Epidermal melanocyte (primary cell): Measurements from ENCODE around the gene SORL1.

Experiments used
- DNase-seq: peaks from one replicate; pipeline ENCODE4 v3.0.0; 2011; ENCODE audit warnings: low spot score; ENCODE audit not compliant: insufficient read length

The SORL1 gene

DNA sequence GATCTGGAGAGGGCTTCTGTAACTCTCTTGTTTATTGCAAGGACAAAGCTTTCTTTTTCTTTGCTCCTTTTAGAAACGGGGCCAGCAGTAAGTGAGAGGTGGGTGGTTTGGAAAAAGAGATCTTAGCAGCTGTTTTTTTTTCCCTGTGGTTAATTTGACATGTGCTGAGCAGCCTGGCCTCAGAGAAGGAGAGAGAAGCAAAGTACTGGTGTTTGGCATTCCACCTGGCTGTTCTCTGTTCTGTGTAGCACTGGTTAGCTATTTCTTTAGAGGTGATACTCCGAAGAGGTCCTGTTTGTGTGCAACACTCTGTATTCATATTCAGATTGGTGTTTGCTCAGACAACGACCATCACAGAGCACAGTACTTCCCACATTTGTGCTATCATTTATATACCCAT lies 81.5 kb downstream of the SORL1 start:
- DNase-seq: no peak

DNA sequence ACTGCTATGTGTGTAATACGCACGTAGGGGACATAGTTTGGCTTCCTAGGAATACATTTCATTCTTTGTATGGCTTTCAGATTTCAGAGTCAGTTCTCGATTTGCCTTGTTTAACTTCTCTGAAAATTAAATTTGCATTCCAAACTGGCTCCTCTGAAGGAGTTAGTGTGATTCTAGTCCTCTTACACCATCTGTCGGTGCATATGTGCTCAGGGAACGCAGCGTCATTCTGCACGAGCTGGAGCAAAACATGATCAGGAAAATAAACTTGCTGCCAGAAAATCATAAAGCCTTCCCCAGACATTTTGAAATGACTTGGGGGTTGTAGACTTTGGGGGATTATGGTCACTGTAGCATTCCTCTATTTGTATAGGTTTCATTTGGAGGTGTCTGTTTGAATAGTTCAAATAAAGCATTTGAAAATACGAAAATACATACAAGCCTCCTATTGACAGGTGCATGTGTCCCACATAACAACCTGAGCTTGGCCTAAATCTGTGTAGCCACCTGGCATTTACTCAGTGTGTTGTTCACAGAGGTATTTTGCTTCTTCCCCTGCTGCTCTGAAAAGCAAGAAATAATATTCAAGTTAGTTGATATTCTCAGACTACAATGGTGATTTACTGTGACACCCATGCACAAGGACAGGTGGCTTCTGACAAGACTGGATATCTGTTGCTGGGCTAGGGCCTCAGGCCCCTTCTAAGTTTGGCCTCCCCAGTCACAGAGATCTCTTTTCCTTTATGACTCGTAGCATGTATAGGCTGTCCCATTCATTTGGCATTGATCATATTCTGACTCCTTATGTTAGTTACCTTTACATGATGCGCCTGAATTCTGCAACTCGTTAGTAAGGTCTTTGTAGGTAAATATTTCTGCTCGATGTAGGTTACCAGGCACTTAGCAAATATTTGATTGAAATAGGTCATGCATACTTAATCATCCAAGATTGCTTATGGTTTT lies 82.3 kb downstream of the SORL1 start:
- no peak for DNase-seq

DNA sequence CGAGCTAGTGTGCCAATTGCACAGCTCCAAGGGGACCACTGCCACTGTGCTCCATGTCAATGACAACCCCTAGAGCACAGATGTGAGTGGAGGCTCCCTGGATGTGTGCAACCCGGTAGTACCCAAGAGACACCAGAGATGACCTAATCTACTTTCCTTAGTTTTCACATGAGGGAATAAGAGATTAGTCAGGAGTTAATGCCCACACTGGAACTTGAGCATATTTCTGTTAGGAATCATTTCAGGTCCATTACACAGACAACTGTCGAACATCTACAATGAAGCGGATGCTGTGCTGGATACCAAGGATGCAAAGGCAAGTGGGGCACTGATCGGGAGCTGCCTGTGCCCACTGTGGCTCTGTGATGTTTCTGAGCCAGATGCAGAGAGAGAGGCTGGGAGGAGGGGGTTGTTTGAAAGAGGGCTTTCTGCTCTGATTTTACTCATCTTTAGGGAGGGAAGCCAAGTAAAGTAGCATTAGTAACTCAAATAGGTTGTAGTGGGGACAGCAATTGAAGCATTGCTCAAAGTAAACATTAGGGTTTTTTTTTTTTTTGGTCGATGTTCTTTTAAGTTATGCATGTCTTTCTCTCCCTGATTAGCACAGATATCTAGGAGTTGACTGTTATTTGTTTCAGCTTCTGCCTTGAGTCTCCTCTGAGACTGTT lies 83.1 kb downstream of the SORL1 start:
- DNase-seq: no peak

DNA sequence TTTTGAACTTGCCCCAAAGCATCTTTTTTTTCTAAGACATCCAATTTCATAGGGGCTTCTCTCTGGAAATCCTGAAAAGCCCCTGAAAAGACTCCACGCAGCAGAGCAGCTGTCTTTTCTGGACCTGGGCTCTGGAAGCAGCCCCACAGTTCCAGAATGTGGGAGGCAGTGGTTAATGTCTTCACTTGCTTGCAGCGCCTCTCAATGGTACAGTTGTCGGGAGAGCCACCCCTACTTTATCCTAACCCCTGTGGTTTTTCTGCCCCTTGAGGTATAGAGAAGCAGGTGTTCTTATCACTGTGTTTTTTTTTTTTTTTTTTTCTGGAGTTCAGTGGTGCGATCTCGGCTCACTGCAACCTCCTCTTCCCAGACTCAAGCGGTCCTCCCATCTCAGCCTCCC lies 84.0 kb downstream of the SORL1 start:
- DNase-seq: no peak

DNA sequence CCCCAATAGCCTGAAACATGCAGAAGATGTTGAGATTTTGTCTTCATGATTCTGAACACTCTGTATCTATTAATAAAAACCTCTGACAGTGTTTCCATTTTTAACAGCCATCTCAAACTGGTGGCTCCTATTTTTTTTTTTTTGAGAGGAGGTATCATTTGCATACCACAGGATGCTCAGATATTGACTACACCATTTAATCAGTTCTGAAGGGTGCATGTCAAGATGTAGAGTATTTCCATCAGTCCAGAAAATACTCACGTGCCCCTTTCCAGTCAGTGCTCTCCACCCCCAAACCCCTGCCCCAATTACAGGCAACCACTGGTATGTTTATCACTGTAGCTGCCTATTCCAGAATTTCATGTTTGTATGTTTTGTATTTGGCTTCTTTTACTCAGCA lies 85.9 kb downstream of the SORL1 start:
- no peak for DNase-seq

DNA sequence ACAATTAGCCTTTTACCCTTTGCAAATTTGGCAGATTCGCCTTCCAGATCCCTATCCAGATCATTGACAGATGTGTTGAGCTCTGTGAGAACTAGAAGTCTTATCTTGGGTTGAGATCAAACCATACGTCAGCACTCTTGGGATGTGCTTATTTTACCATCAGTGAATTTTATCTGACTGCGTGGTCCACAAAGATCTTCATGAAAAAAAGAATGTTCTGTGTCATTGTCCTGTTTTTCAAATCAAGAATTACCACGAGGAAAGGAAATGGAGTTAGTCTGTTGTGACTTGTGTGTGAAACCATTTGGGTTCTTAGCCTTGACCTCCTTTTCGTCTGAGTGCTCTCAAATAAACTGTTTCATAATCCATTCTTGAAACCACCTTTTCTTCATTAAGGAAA lies 86.9 kb downstream of the SORL1 start:
- DNase-seq: no peak

DNA sequence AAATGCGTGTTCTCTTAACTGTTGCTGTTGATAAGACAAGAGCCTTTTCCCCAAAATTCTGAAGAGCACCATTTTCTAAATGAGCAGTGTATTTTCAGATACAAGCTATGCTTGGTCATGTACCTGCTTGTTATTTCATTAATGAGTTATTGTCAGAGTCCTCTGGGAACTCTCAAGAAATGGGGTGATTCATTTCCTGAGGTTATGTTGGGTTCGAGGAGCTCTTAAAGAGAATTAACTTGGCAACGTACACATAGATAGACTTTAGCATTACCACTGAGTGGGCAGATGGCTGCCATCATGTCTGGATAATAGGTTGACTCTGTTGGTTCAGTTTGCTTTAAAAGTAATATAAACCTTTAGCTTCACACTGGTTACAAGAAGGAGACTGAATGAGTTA lies 88.5 kb downstream of the SORL1 start:
- no peak for DNase-seq

DNA sequence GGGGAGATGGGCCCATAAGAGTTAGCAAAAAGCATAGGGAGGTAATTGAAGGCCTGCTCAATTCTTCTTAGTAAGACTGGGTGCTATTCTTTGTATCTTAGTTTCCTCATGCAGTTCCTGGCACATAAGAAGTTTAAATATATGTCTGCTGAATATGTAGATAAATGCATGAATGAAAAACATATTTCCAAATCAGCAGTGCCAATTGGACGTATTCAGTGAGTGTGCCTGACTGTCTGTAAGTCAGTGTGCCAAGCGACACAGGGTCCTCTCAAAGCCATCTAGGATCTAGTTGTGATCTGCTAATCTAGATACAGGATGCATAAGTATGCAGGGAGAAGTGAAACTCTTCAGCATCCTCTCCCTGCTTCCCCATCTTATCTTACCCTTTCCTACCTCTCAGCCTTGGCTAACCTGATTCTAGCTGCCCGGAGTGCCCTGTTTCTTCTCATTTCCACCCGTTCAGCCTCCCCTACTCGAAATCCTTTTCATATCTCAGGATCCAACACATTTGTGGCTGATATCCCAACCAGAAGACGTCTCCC lies 91.8 kb downstream of the SORL1 start:
- no peak for DNase-seq

DNA sequence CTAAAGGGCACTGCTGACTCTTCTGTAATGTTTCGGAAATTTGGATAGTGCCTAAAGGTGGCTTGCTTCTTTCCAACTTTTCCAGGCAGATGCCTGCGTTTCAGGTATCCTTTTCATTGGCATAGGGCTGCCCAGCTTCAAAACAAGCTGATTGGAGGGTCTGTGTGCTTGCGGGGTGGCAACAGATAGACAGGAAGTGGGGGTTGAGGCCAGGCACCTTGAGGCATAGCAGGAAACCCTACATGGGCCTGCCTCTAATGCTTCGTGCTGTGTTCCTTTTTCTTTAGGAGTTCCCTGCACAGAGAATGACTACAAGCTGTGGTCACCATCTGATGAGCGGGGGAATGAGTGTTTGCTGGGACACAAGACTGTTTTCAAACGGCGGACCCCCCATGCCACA lies 92.8 kb downstream of the SORL1 start:
- DNase-seq: no peak

DNA sequence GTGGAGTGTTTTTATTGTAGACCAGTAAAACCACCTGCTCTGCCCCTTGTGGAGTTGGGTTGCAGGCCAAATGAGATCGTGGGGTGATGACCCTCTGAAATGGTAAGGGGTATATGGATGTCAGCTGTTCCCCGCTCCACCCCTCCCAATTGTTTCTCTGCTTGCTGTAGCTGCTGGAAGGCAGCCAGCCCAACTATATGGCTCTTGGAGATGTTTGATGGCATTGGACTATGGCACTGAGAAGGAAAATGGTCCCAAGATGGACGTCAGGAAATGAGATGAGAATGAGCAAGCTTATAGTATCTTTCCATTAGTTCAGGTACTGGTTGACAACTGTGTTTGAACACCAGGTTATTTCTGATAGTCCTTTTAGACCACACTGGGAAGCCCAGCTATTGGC lies 95.5 kb downstream of the SORL1 start:
- DNase-seq: no peak

DNA sequence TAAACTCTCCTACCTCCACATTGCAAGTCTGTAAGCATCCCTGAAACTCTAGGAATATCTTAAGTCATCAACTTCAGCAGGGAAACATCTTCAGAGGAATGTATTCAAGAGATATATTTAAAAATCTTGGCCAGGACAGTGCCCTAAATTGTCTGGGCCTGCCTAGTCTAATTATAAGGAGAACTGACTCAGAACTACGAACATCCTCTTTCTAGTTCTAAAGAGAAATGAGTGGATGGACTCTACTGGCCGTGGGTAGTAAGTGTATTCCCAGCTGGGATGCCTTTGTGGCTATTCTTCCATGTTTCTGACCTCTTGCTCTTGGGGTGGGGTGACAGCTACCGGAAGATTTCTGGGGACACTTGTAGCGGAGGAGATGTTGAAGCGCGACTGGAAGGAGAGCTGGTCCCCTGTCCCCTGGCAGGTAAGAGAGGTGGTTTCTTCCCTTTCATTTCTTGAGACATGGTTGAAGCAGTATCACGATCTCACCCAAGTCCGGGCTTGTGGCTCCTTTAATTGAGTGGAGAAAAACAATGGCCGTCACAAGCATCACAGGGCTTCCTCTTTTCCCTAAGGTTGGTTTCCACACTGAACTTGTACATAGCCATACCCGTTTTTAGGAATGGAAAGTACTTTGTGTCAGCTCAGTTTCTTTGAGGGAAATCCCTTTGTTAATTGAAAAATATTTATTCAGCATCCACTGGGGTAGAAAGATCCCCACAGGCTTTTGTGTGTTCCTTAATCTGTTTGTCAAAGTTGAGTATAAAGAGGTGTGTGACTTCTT lies 98.3 kb downstream of the SORL1 start:
- no peak for DNase-seq

DNA sequence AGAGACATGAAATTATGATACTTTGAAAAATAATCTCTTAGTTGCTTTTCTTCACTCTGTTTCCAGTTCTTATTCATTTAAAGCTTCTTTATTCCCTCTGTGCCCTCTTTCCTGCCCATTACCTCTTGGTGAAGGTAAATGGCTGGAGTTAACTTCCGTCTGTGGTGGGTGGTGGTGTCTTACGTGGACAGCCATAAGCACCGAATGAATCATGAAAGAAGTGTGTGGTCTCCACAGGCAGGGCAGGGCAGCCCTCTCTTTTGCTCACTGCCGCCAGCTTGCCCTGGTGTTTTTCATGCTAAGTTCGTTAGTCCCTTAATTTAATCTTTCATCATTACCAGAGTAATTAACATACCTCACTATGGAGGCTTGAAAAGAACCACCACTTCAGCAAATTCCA lies 99.3 kb downstream of the SORL1 start:
- no peak for DNase-seq

DNA sequence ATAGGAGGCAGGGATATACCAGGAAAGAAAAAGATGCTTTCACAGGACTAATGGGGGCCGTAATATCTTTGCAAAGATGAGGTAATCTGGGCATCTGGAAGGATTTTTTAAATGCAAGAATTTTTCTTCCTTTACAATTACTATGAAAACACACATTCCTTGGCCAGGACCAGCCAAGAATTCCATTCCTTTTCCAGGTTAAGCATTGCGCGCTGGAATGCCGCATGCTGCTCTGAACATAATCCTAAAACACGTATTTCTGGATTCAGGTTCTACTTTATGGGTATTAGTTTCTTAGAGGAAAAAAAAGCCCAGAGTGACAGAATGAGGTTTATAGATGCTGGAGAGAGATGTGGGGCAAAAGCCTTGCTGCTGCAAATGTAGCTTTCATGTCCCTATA lies 100.0 kb downstream of the SORL1 start:
- DNase-seq: no peak

DNA sequence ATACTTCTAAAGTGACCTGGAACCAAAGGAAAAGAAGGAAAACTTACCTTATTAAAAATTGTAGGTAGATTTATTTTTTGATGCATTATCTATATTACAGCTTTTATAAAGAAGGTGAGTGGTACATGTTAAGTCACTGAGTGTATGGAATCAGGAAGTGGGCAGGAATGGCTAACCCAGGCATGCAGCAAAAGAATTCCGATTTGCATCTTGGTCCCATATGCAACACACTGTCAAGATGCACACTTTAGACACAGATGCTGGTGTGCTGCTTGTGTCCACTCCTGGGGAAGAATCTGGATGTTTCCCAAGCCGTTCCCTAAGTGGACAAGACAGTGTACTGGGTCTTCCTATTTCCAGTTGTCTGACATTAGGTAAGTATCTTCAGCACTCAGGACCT lies 100.5 kb downstream of the SORL1 start:
- DNase-seq: no peak

DNA sequence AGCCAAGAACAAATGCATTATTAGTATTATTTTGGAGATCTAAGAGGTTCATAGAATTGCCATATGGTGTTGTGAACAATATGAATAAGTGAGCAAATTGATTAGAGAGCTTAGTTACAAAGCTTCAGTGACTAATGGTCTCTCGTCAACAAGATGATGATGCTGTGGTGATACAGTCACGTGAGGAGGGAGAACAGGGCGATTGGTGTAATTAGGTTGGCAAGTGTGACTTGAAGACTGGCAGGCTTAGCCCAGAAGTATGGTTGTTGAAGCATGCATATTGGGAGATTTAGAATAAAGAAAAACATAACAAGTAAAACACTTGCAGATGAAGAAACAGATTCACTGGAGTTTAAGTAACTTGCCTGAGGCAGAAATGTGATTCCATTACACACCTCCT lies 101.3 kb downstream of the SORL1 start:
- no peak for DNase-seq

DNA sequence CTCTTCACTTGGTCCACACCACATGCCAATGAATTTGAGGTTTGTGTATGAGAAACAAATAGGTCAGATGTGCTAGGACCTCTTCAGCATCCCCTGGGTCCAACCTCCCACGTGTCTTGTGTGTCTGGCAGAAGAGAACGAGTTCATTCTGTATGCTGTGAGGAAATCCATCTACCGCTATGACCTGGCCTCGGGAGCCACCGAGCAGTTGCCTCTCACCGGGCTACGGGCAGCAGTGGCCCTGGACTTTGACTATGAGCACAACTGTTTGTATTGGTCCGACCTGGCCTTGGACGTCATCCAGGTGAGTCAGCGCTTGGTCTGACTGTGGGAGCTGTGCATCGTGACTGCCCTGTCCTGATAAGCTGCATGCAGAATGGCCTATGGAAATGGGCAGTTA lies 101.7 kb downstream of the SORL1 start:
- DNase-seq: no peak

DNA sequence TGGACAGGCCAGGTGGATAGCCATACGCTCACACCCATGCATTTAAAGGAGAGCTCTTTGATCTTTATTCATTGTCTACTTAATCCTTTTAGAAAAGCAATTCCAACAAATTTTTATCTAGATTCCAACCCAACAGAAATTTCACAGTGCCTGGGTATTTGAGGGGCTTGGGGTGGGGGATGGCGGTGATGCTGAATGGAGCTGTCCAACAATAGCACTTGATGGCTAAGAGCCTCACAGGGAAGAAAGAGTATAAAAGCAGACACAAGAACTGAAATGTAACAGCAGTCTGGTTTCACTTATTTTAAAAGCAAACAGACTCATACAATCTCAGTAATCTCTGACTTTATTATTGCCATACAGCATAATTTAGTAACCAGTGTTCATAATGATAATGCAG lies 102.4 kb downstream of the SORL1 start:
- no peak for DNase-seq

DNA sequence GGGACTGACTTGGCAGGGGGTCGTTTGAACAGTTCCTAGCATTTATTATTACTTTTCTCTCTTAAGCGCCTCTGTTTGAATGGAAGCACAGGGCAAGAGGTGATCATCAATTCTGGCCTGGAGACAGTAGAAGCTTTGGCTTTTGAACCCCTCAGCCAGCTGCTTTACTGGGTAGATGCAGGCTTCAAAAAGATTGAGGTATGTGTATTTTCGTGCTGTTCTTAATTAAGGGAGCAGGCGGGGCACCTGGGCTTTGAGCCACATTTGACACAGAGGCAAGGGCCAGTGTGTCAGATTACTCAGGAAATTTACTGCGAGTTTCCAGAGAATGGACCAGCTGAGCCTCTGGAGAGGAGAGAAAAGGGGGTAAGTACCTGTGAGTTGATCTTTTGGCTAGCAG lies 103.0 kb downstream of the SORL1 start:
- DNase-seq: no peak

DNA sequence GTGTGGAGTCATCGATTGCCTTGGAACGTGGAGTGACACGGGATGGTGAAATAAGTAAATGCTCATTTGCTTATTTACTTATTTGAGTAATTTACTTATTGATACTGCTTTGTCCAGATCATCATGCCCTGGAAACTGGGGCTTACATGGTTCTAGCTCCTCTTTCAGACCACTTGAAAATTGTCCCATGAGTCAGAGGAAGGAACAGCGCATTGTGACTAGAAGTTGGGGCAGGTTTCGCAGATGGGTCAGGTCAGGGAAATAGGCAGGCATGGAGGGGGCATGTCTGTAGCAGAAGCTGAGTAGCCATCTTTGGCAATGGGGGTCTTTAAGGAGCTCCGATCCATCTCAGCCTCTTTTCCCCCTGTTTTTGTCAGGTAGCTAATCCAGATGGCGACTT lies 104.8 kb downstream of the SORL1 start:
- no peak for DNase-seq

DNA sequence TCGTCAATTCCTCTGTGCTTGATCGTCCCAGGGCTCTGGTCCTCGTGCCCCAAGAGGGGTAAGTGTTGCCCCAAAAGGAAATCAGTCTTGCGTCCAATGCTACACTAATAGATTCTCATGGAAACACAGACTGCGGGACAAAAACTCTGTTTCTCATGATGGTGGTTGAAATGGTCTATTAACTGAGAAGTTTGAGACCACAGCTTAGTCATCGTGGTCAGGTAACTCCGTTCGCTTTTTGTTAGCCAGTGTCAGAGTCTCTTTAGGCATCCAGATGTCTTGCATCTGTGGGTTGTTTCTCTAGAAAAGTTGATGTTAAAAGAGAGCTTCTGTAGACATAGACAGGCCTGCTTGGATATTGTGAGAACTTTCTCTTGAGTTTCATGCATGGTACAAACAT lies 105.2 kb downstream of the SORL1 start:
- DNase-seq: no peak

DNA sequence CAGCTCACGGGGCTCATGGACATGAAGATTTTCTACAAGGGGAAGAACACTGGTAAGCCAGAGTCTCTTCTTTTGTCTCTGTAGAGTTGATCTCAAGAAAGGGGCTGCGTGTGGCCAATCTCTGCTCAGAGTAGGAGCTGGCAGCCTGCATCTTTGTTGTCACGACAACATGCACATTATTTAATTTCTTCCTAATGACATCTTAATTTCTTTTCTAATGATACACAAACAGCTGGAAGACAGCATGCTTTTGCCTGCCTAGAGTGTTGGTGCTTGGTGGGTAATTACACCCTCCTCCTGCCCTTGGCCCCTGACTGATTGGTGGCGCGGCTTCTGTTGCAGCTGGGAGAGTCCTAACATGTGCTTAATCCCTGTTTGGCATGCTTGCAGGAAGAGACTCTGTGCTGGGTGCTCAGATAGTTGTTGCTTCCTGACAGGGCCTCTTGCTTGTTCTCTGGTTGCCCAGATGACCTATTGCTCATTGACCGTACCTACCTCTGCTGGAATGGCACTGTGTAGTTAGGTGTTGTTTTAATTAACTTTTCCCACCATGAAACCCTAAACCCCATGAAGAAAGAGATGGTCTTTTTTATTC lies 107.6 kb downstream of the SORL1 start:
- DNase-seq: no peak
